NCI-H510A treated with DMSO at 0.1 percent for 48 hours (cell line): ENCODE measurements around the gene MAFB.

Experiments
- DNase-seq: peaks from one replicate; lab custom pipeline; 2025; lab: John Stamatoyannopoulos, UW

MAFB gene

DNA sequence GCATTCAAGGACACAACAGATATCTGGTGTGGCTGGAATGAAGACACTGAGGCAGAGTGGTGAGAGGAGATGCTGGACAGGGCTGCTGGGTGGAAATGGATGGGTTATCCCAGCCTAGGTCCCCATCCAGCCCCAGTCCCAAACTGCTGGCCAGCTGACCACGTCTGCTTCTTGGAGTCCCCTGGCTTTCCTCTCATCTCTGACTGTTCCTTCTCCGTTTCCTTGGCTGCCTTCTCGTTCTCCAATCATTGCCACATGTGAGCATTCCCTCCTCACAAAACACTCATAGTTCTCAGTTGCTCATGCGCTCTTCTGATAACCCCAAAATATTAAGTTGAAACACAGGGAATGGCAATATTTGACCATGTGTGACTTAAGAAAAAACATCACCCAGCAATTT is 31.5 kb downstream of the MAFB start:
- DNase-seq: no peak

DNA sequence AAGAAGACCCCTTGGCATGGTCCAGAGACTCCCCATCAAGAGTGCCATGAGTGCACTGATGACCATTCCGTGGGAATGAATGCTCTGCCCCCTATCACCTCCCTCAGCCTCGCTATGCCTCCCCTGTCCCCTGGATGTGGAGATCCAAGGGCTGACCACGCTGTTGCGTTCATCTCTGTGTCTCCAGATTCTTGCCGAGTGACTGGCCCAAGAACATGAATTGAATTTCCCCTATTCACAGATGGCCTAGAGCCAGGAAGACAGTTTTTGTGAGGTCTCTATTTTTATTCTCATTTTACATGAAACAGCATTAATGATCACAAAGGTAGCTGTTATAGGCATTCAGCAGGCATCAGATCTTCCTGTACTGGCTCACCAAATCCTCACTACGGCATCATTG is 33.6 kb downstream of the MAFB start:
- no peak for DNase-seq

DNA sequence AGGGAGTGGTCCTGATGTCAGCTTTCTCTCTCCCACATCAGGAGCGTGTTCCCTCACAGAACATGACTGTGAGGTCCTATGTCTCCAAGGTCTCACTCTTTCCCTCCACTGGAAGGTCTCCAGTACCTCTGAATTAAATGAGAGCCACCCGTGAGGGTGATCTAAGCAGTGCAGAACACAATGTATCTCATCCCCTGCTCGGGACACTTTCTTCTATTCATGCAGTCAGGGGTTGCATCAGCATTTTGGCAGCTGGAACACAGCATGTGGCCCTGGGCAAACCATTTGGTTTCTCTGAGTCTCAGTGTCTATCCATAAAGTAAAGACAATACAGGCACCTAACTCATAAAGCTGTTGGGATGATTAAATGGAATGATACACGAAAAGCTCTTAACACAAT is 34.2 kb downstream of the MAFB start:
- no peak for DNase-seq

DNA sequence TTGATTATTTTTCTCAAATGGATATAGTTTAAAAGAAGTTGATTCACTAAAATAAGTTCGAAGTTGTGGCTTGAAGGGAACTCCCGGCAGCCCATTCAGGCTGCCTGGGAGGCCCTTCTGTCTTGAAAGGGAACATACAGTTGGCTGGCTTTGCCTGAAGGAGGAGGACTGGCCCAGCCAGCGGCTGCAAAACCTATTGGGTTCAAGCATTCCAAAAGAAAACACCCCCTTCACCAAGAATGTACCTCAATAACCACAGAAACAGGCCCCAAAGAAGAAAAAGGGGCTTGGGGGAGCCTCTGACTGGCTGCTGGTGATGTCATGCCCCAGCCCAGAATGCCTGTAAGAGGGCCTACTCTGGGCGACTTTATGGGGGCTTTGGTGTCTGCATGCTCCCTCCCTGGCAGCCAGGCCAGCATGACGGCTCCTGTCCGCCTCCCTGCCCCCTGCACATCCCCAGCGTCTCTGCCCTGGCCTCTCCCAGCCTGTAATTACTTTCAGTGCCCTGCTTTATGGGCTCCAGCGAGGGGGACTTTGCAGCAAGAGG is 36.5 kb downstream of the MAFB start:
- DNase-seq: no peak

DNA sequence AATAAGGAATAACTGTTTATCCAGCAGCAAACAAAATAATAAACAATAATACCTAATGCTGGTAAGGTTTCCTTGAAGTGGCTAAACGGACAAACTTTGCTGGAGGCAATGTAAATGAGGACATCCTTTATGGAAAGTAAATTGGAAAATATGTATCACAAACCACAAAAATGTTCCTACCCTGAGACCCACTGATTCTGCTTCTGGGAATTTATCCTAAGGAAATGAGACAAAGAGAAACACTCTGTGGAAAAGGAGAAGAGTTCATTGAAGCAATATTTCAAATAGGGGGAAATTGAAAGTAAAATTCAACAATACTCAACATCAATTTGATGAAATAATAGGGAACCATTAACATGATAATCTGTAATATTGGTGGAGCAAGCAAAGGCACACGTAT is 37.9 kb downstream of the MAFB start:
- no peak for DNase-seq

DNA sequence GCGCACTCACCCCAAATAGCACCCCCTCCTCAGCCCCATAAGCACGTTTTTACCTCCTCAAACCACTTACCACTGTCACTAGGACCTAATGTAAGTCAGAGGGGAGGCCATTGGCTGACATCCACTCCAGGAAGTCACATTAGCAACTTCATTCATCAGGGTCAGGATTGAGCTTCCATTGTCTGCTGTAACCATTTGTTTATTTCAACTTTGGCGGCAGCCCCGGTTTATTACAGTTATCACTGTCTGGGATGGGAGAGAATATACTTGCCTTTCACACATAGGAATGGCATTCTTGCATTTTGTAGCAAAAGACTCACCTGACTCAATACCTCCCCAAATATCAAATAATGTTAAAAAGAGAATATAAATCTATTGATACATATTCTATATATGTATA is 38.3 kb downstream of the MAFB start:
- DNase-seq: no peak

DNA sequence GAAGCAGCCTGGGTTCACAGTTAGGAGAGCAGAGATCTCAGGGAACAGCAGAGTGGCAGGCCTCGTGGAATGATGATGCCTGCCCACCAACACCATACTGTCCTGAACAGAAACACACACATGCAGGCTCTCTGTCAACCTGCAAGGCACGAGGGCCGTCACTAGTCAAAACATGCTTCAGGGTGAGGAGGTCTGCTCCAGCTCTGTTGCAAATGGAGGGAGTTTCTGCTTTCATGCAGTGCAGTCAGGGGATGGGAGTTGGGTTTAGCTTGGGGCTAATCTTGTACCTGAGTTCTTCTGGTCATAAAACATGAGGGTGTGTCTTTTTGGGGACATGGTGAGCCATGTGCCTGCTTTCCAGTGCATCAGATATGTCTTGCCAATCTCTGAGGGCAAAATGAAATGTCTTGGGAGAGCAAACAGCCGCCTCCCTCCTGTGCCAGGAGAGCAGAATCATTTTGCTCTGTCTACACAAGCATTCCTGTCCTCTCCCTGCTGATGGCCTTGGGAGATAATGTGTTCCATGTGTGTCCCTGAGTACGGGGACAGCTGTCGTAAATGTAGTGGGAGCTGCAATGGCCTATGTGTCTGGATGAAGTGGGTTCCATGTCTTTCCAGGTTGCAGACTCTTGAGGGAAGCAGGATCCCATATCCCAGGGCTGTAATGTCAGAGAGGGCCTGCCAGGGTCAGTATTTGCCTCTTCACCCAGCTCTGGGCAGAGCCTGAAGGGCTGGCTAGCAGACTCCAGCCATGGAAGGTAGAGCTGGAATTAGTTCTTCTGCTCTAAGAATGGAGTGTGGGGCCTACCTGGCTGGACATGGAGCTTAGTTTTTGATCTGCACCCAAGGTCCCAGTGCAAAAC is 40.6 kb downstream of the MAFB start:
- DNase-seq: no peak

DNA sequence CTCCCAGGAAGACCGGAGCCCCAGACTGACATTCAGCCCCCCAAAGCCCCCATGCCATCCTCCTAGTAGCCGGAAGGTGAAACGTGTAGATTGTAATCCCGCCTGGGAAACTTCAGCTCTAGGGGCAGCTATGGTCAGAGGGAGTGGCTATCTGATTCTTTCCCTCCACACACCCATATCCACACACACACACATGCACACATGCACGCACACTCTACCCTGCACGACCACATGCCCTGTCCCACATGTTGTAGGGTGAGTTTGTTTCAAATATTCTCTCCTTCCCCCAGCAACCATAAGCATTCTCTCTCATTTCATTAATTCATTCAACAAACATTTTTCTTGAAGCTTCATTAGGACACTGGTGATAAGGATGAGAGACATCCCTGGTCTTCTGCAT is 42.2 kb downstream of the MAFB start:
- no peak for DNase-seq

DNA sequence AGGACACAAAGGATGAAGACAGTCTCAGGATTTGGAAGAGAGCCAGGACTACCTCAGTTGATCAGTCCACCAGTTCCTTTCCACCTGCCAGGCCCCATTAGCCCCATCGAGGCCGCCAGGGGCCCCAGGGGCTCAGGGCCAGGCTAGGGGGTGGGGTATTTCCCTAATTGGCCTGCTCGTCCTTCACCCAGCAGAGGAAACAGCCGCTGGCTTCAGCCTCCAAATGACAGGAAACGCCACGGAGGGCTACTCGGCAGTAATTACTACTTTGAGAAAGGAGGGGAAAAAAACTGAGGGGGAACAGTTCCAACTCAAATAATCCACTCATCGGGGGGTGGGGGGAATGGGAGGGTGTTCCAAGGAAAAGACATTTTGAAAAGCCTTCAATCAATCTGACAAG is 42.7 kb downstream of the MAFB start:
- no peak for DNase-seq

DNA sequence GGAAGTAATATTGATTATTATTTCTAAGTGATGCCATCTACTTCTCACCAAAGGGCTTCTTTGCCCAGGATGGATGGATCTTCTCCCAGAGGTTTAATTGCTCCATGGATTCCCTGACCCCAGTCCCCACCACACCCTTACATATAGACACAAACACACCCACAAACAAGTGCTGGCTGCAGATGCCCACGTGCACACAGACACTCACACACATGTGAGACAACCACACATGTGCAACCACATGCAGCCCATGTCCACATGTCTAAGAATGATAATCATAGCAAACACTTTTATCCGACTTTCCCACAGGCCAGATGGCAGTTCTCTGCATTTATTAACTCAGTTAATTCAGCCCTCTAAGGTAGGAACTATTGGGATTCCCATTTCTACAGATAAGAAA is 44.2 kb downstream of the MAFB start:
- no peak for DNase-seq

DNA sequence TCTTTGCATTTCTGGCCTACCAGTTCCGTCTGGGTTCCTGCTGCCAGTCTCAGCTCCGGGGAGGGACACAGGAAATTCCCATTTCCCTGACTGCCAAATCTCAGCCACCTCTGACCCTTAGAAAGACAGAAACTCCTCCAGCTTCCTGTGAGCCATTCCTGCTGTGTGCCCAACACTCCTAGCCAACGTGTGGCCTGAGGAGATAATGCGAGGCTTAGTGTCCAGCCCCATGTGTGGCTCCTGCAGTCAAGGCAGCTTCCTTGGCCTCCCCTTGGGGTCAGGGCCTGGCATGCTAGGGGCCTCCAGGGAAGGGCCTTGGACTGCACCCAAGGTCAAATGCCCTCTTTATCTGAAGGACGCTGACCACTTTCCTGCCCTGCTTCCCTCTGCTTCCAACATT is 45.1 kb downstream of the MAFB start:
- no peak for DNase-seq

DNA sequence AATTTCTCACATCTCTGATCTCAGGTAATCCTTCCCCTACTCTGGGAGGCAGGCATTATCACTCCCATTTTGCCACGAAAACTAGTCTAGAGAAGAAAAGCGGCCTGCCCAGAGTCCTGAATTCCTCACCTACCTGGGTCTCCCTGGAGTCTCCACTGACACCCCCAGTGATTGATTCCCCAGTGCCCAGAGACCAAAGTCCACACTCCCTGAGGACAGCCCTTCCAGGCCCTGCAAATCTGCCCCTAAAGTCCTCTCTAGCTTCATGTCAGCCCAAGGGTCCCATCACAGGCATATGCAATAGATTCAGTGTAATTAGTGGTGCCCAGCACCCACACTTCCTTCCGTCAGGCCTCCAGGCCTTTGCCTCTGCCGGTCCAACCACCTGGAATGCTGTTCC is 47.2 kb downstream of the MAFB start:
- no peak for DNase-seq

DNA sequence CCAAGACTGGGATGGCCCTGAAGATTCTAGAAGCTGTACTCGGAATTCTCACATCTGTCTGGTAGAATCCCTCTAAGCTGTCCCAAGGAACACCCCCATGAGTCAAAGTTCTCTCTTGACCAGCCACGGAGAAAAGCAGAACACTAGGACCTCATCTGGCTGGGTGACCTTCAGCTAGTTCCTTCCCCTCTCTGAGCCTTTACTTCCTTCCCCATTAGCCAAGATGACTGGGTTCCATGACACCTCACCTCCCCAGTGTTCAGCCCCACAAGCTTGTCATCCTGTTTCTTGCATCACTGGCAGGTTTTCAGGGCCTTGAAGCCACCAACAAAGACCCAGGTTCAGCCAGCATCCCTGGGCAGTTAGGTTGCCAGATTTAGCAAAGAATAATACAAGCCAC is 47.8 kb downstream of the MAFB start:
- DNase-seq: no peak

DNA sequence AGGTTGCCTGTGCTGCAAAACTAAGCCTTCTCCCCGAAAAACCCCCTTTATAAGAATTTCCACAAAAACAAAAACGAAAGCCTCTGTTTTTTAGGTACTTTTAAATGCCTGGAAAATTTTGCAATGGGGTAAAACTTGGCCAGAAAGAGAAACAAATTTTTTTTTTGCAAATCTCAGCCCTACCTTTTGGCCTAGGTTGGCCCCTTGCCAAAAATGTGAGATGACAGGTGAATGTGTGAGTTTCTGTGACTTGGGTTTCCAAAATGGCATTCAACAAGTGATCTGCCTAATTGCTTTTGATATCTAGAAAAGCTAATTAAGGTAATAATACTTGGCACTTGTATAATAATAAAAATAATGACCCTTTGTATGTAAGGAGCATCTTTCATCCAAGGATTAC is 48.4 kb downstream of the MAFB start:
- no peak for DNase-seq

DNA sequence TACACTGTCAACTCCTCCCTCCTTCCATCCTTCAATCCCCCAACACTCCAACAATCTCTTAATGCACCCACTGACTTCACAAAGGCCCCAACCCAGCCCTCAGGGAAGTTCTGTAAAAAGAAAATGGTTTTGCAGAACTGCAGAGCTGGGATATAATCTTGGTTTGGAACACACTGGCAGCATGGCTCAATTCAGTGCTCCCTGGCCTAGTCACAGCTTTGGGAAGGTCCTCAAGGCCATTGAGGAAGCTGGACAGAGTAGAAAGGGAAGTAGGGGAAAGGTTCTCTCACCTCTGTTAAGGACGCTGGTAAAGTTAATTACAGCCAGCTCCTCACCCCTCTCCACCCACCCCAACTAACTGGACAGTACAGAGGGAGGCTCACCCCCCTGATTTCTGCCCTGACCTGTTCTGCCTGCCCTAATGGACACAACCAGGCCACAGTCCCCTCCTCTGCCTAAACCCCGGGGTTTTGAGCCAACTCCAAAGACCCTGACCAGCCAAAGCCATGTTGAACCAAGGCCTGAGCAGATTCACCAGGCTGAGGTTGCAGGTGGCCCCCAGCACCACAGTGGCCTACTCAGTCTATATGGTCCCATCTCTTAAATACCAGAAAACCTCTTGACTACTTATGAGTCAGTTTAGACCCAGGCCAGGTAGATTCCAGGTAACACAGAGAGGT is 49.2 kb downstream of the MAFB start:
- DNase-seq: no peak

DNA sequence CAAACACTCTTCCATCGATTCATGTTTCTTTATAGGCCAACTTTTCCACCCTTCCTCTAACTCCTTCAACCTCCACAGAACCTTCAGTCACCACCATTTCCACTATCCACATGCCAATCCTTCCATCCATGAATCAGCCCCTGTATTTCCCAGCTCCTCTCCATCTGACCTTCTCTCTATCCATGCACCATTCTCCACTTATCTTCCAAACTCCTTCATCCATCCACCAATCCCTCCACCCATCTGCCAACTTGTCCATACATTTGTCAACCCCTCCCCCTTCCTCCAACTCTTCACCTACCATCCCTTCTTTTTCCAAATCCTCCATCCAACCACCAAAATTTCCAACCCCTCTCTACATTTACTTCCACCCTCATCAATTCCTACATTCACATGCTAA is 49.9 kb downstream of the MAFB start:
- no peak for DNase-seq

DNA sequence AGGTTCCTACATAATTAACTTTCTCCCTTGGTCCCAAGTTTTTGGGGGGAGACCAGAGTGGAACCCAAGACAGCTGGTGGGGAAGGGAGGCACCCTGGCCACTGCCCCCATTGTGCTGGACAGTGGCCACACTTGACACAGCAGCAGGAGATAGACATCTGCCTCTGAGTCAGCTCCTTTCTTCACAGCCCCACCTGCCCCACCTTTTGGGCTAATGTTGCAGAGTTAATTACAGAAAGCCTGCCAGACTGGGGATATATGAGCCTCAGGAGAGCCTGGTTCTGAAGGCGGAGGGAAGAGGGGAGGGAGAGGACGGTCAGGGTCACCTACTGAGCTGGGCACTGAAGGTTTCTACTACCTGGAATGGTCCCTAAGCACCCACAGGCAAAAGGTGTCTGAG is 50.6 kb downstream of the MAFB start:
- no peak for DNase-seq

DNA sequence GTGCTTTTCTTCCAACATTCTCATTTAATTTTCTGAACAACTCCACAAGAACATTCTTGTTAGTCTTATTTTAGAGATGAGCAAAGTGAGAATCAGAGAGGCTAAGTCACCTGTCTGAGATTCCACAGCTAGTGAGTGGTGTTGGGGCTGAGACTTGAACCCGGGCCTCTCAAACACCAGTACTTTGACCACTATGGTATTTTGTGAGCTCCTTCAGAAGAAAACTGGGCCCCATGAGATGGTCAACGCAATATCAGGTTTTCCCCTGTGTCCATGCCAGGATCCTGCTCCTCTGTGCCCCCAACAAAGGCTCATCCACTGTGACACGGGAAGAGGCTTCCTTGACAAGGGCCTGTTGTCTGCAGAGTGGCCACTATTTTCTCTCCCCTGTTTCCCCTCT is 51.9 kb downstream of the MAFB start:
- no peak for DNase-seq

DNA sequence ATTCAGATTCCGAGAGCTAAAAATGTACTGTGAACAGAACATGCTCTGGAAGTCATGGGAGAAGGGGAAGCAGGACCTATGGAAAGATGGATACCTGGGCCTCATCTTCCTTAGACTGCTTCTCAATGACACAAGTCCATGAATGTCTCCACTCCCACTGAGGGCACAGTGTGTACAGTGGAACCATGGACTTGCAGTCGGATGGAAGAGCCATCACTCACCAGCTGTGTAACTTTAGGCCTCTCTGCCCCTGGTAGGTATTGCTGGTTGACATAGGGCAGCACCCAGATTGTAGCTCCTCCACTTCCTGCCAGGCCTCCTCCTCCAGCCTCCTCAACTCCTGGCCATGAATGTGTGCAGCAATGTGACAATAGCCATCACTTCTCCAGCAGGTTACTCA is 52.5 kb downstream of the MAFB start:
- no peak for DNase-seq

DNA sequence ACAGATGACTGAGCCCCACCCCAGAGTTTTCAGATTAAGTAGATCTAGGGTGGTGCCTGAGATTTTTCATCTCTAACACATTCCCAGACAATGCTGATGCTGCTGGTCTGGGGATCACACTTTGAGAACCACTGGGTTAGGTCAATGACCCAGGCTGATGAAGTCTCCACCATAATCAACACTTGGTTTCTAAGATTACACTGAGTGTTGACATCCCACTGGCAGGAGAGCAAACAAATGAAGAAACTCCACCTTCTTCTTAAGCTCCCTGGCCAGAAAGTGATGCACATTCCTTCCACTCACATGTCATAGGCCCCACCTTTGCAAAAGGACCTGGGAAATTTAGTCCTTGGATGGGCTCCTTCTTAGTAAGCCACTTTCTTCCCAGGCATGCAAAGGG is 53.1 kb downstream of the MAFB start:
- DNase-seq: no peak
